Activated CD8-positive, alpha-beta memory T cell treated with anti-CD3 and anti-CD28 coated beads, Interleukin-2, amount 50 U/mL, for 24 hours (primary cell): Measurements from ENCODE around the gene VWA1.
"Not testable (repeated sequence)": the region's sequence is repeated elsewhere in the genome, so short reads cannot be mapped to it uniquely, and the experiment has no call there.

Experiments used
- DNase-seq: peaks from one replicate; pipeline ENCODE4 v3.0.0-alpha.2; 2020; ENCODE audit errors: extremely low read depth

VWA1 gene

GRCh38 chr1:1456683-1457255, 21.3 kb downstream of the VWA1 start:
- not testable (repeated sequence) for DNase-seq

- not testable (repeated sequence) for DNase-seq
Observed at GRCh38 chr1:1459156-1459555, 23.7 kb downstream of the VWA1 start.

- not testable (repeated sequence) for DNase-seq
Observed at GRCh38 chr1:1459711-1460110, 24.2 kb downstream of the VWA1 start.

- DNase-seq: no peak
Observed at GRCh38 chr1:1460540-1461130, 25.1 kb downstream of the VWA1 start.

DNA sequence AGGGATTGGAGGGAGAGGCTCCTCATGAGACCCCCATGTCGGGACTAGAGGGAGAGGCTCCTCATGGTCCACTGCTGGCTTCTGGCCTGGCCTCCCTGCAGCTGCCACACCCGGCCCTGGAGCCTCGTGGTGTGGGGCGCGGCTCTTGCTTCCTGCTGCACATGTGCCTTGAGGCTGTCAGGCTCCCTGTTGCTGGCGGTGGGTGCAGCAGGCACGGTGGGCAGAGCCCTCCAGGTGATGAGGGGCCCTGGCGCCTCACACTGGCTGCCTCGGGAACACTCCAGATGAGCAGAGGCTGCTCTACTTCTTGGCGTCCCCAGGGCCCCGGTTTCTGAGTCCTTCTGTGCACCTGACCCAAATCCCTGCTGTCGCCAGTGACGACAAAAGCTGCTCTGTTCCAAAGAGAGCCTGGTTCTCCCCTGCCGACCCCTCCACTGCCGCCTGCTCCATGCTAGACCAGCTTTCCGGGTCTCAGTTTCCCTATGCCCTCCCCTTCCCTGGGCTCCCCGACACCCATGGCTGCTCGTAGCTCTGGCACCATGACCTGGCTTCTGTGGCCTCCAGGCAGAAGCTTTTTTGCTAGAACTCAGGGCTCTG, 26.3 kb downstream of the VWA1 start:
- no peak for DNase-seq

DNA sequence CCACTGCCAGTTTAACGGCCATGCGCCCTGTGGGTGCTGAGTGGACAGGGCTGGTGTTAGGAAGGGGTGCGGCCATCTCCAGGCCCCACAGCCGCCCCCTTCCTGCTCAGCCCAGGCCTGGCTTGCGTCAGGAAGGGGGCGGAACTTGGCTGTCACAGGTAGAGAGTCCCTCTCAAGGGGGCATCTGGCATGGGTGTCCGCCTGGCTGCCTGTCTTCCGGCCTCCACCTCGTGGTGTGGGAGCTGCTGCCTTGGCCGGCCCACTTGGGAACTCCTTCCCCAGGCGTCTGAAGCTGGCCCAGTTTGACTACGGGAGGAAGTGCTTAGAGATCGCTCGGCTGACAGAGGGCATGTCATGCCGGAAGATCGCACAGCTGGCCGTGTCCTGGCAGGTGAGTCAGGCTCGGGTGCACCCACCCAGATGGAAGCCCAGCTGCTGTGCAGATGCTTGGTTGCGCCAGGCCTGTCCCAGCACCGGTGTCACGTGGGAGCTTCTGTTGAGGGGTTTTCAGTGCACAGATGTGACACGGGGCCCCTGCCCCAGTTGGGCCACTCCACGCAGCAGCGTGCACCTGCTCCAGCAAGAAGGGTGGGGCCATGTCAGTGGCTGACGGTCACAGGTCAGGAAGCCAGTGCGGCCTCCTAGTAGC, 27.0 kb downstream of the VWA1 start:
- no peak for DNase-seq

- no peak for DNase-seq
Observed at GRCh38 chr1:1463312-1463711, 27.8 kb downstream of the VWA1 start.

- not testable (repeated sequence) for DNase-seq
Observed at GRCh38 chr1:1468196-1468985, 32.9 kb downstream of the VWA1 start.

DNA sequence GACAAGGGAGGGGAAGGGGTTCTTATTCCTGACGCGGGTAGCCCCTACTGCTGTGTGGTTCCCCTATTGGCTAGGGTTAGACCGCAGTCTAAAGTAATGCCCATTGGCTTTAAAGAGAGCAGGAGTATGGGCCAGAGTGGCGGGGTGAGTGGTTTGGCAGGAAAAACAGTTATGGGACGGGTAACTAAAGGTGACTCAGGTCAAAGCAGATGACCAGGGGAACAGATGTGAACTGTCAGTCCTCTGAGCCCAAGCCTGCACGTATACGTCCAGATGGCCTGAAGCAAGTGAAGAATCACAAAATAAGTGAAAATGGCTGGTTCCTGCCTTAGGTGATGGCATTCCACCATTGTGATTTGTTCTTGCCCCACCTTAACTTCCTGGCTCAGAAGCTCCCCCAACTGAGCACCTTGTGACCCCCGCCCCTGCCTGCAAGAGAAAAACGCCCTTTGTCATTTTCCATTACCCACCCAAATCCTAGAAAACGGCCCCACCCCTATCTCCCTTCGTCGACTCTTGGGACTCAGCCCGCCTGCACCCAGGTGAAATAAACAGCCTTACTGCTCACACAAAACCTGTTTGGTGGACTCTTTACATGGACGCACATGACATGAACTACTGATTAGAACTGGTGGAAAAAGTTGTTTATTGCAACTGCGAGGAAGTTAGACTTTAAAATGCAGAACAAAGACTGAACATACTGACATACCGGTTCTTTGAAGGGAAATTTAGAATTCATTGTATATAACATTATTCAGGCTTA, 35.3 kb downstream of the VWA1 start:
- DNase-seq: no peak

DNA sequence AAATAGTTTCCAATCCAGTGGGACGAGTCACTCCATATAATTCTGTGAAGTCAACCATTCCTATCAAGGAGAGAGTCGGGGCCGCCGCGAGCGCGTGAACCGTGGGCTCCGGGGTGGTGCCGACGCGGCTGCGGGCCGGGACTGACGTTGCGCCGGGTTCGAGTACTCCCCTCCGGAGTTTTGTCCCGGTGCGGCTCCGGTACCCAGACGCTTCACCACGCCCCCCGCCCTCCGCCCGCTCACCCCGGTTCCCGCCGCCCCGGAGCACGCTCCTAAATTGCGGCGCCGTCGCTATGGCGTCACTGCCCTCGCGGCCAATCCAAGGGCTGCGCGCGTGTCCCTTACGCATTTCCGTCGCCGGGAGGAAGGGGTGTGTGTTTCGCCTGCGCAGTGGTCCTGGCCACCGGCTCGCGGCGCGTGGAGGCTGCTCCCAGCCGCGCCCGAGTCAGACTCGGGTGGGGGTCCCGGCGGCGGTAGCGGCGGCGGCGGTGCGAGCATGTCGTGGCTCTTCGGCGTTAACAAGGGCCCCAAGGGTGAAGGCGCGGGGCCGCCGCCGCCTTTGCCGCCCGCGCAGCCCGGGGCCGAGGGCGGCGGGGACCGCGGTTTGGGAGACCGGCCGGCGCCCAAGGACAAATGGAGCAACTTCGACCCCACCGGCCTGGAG, 36.0 kb downstream of the VWA1 start, which contains the start of gene ATAD3B:
ATAD3B (plus strand) TSS at position 377 of the 664 bp plus-strand sequence; CDS start at position 497, 120 bp downstream.
- peak; percentile 91 for DNase-seq

- not testable (repeated sequence) for DNase-seq
Observed at GRCh38 chr1:1472053-1472876, 36.8 kb downstream of the VWA1 start.

- not testable (repeated sequence) for DNase-seq
Observed at GRCh38 chr1:1476011-1476410, 40.5 kb downstream of the VWA1 start.

DNA sequence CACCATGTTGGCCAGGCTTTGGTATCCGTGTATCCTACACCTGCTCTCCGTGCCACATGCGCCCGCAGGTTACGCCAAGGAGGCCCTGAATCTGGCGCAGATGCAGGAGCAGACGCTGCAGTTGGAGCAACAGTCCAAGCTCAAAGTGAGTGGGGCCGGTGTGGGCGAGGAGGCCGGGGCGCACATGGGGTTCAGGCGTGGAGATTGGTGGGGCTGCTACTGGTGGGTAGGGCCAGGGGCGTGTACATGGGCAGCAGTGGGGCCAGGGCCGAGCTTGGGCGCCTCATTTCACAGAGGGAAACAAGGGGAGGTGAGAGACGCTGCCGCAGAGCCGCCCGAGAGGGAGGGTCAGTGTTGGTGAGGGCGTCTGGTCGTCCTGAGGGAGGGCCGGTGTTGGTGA, 41.7 kb downstream of the VWA1 start:
- DNase-seq: no peak

GRCh38 chr1:1479547-1480487, 44.3 kb downstream of the VWA1 start:
- DNase-seq: no peak

DNA sequence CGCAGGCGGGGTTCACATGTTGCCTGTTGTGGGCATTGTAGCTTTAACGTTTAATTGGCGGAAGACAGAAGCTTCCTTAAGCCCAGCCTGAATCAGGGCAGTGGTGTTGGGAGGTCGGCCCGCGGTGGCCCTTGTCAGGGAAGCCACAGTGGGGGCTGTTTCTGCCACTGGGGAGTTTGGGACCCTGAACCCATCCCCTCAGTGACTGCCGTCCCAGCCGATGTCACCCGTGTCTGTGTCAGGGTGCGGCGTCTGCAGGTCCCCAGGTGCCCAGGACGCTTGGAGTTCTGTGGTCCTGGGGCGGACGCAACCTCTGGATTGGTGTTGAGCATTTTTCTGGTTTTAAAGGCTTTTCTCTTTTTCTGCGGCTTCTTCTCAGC, 45.0 kb downstream of the VWA1 start:
- DNase-seq: not testable (repeated sequence)

- DNase-seq: not testable (repeated sequence)
Observed at GRCh38 chr1:1481811-1482210, 46.3 kb downstream of the VWA1 start.

GRCh38 chr1:1482856-1483255, 47.4 kb downstream of the VWA1 start:
- DNase-seq: no peak

GRCh38 chr1:1483714-1484113, 48.2 kb downstream of the VWA1 start:
- DNase-seq: no peak
